Right atrium auricular region (tissue), 2 donors: Measurements from ENCODE around the gene KDM8. TPM values are rescaled to one million over a fixed set of nuclear protein-coding genes. Genes with fewer than 3 reads are reported as not detected.
"Not testable (repeated sequence)": the region's sequence is repeated elsewhere in the genome, so short reads cannot be mapped to it uniquely, and the experiment has no call there.

Experiments
- DNase-seq: peaks from one replicate; pipeline ENCODE4 v3.0.0-alpha.2; 2019; ENCODE audit warnings: low spot score
- H3K27ac ChIP-seq, 2 donors: fragments of 200-600 bp; sonication (generic); 1 replicate in 1 of 2; 2 replicates in 1 of 2; pipeline ENCODE4 v1.5.1; 2016 to 2019
- H3K27me3 ChIP-seq, 2 donors: fragments of 200-600 bp; sonication (generic); one replicate each; pipeline versions ENCODE4 v1.5.1 to v1.6.0; 2017 to 2019
- H3K36me3 ChIP-seq: fragments of 200-600 bp; sonication (generic); one replicate; pipeline ENCODE4 v1.5.1; 2016
- H3K4me1 ChIP-seq, 2 donors: fragments of 200-600 bp; sonication (generic); one replicate each; pipeline versions ENCODE4 v1.5.1 to v1.6.0; 2017 to 2019
- H3K4me3 ChIP-seq, 2 donors: fragments of 200-600 bp; sonication (generic); 1 replicate in 1 of 2; 2 replicates in 1 of 2; pipeline ENCODE4 v1.5.1; 2017 to 2019; ENCODE audit warnings: mild to moderate bottlenecking in 1 of 2, moderate library complexity in 1 of 2
- H3K9me3 ChIP-seq, 2 donors: fragments of 200-600 bp; sonication (generic); one replicate each; pipeline ENCODE4 v1.5.1; 2019
- CTCF ChIP-seq, 2 donors: fragments of 200-600 bp; sonication (generic); IDR thresholded peaks; one replicate each; pipeline ENCODE4 v1.5.1; 2019; ENCODE audit warnings: antibody characterized with exemption in 2 of 2
- total RNA-seq, 2 donors: library from RNA; depleted of rRNA; stranded (reverse); fragments of >200 nt; gene quantifications; one replicate each; pipeline ENCODE4 v1.1.0, GENCODE V29; 2016

Gene KDM8
- total RNA-seq, 2 donors from 2014 or later = 2.9 to 3.8 TPM

DNA sequence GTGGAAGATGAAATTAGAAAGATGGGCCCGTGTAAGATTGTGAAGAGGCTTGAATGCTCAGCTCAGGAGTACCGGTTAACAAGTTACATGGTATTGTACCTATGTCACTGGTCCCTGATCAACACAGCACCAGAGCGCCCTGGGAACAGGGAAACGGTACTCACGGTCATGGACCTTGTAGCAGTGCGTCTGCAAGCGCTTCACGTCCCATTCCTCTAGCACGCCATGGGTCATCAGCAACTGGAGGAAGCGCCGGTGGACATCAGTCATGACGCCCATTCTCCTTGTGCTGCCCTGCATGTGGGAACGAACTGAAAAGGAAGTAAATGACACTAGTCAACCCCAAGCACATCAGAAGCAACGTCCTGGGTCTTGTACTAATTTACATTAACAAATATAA, 53.9 kb downstream of the KDM8 start:
- TF ChIP-seq CTCF (IDR thresholded peaks at IDR 0.05) = no peak
- Histone ChIP-seq H3K27me3 (no peaks in the 10 kb centered on the region), H3K27ac (no peak overlapping the region), H3K4me3 (no peak overlapping the region), H3K9me3 (no peaks in the 10 kb centered on the region), H3K36me3 (peaks cover 17% of the 10 kb centered on the region), H3K4me1 (peaks cover 0 to 31% of the 10 kb centered on the region in 2 donors)
- no peak for DNase-seq

DNA sequence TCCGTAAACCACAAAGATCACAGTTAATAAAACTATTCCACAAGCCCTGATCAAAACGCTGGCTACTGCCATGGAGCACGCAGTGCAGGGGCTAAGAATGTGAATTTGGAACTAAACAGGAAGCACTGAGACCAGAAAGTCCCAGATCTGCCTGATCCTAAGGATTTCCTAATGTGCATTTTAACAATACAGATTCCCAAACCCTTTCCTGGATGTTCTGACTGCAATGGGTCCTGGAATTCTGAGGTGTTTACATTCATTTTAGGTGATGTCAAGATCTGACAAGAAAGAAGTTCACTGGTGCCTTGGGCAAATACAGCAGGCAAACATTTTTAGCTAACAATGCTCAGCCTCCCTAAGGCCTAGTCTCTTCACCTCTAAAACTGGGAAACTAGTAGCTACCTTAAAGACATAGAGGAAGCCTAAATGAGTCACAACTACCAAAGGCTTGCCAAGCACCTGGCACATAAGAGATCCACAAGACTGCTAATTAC, 55.0 kb downstream of the KDM8 start:
- Histone ChIP-seq H3K9me3 (no peaks in the 10 kb centered on the region), H3K4me3 (no peak overlapping the region), H3K36me3 (peaks cover 17% of the 10 kb centered on the region), H3K4me1 (peaks cover 0 to 28% of the 10 kb centered on the region in 2 donors), H3K27ac (peak overlapping the region; percentile 19 to 51), H3K27me3 (no peaks in the 10 kb centered on the region)
- no peak for DNase-seq
- TF ChIP-seq CTCF (IDR thresholded peaks at IDR 0.05) = no peak

DNA sequence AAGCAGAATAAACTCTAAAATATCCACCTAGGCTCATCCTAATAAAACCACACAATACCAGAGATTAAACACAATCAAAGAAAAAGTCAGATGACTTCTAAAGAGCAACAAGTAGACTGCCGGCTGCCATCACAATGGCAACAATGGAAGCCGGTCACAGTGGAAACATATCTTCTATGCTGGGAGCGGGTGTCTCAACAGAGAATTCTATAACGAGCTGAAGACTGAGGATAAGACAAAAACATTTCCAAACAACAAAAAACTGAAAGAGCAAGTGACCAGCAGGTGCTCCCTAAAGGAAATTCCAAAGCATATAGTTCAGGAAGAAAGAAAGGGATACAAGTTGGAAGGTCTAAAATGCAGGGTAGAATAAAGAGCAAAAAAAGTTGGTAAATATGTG, 56.4 kb downstream of the KDM8 start:
- Histone ChIP-seq H3K4me3 (no peak overlapping the region), H3K4me1 (peaks cover 0 to 14% of the 10 kb centered on the region in 2 donors), H3K27ac (no peak overlapping the region), H3K9me3 (no peaks in the 10 kb centered on the region), H3K36me3 (peaks cover 17% of the 10 kb centered on the region), H3K27me3 (no peaks in the 10 kb centered on the region)
- TF ChIP-seq CTCF (IDR thresholded peaks at IDR 0.05) = no peak
- no peak for DNase-seq

DNA sequence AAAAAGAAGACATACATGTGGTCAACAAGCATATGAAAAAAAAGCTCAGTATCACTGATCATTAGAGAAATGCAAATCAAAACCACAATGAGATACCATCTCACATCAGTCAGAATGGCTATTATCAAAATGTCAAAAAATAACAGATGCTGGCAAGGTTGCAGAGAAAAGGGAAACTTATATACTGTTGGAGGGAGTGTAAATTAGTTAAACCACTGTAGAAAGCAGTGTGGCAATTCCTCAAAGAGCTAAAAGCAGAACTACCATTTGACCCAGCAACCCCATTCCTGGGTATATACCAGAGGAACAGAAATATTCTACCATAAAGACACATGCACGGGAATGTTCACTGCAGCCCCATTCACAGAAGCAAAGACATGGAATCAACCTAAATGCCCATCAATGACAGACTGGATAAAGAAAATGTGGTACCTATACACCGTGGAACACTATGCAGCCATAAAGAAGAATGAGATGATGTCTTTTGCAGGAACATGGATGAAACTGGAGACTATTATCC, 59.6 kb downstream of the KDM8 start:
- H3K9me3 ChIP-seq, H3K4me3 ChIP-seq, H3K36me3 ChIP-seq, H3K27me3 ChIP-seq, DNase-seq, H3K27ac ChIP-seq: not testable (repeated sequence)
- peaks cover 0 to 13% of the 10 kb centered on the region in 2 donors for H3K4me1 ChIP-seq

GRCh38 chr16:27264151-27264550, 60.8 kb downstream of the KDM8 start:
- Histone ChIP-seq H3K27me3 (no peaks in the 10 kb centered on the region), H3K9me3 (no peaks in the 10 kb centered on the region), H3K4me3 (no peak overlapping the region), H3K27ac (no peak overlapping the region), H3K36me3 (no peaks in the 10 kb centered on the region), H3K4me1 (peaks cover 0 to 12% of the 10 kb centered on the region in 2 donors)
- TF ChIP-seq CTCF (IDR thresholded peaks at IDR 0.05) = no peak
- no peak for DNase-seq

- H3K36me3 ChIP-seq = no peaks in the 10 kb centered on the region
- H3K9me3 ChIP-seq = no peaks in the 10 kb centered on the region
- no peaks in the 10 kb centered on the region for H3K27me3 ChIP-seq
- DNase-seq = no peak
- no peak overlapping the region for H3K27ac ChIP-seq
- TF ChIP-seq CTCF (IDR thresholded peaks at IDR 0.05) = no peak
- H3K4me1 ChIP-seq = peaks cover 0 to 20% of the 10 kb centered on the region in 2 donors
- H3K4me3 ChIP-seq = no peak overlapping the region
These were observed 62.7 kb downstream of the KDM8 start for GRCh38 chr16:27265982-27266381.
